ENCODE data around the gene ENO3.

DNA sequence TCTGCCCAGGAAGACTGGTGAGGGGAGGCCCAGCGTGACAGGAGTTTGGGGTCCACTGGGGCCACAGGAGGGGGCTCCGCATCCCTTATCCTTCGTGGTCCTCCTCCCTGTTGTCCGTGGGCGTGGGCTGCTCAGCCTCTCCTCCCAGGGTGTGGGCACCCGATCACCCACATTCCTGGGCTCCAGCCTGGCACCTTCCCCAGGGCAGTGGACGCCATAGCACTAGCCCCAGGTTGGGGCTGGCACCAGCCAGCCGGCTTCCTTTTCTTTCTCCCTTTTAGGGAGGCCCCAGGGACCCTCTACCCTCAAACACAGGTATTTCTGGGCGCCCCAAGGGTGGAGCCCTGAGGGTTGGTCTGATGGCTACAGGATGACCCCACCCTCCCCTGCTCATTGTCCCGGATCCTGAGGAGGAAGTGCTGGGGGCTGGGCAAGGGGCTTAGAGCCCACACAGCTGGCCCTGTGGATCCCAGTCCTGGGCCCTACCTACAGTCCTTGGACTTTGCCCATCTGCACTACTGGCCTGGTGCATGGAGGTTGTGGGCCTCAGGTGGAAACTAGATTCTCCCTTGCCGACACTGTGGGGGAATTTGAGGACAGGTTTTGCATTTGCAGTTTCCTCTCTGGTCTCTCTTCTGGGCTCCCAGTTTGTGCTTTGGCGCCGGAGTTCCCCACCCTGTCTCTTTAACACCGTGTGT, 48.0 kb downstream of the ENO3 start:
- TF ChIP-seq POLR2A (IDR thresholded peaks at IDR 0.05; ENCODE audit: low read depth, low read length) (no peak), POLR2AphosphoS5 (IDR thresholded peaks at IDR 0.05; ENCODE audit: low read depth, low read length) (no peak), TAF1 (IDR thresholded peaks at IDR 0.05; ENCODE audit: borderline replicate concordance, low read depth, low read length) (no peak)
